Measurements from ENCODE around the gene ATP11C. TPM values are rescaled to one million over a fixed set of nuclear protein-coding genes. Genes with fewer than 3 reads are reported as not detected.
"Not testable (repeated sequence)": the region's sequence is repeated elsewhere in the genome, so short reads cannot be mapped to it uniquely, and the experiment has no call there.

ATP11C gene
- polyA plus RNA-seq (2013, experiment 1 of 2; ENCODE audit: insufficient read length): 35.7 TPM
- 43.9 TPM for polyA plus RNA-seq (2013, experiment 2 of 2; ENCODE audit: insufficient read length)

GRCh38 chrX:139932901-139933796 lies at the start of gene ATP11C:
TSS of gene ATP11C (minus strand) at chrX:139933053. CDS start at chrX:139932042, 1,011 bp downstream.
- peak; percentile 92 for DNase-seq

GRCh38 chrX:139974471-139974870 lies 41.6 kb upstream of the ATP11C start:
- DNase-seq: no peak

GRCh38 chrX:139972629-139973624 lies 40.1 kb upstream of the ATP11C start:
- DNase-seq: no peak

- no peak for DNase-seq
Measured at GRCh38 chrX:139972113-139972512, 39.3 kb upstream of the ATP11C start.

GRCh38 chrX:139971394-139971749 lies 38.5 kb upstream of the ATP11C start:
- no peak for DNase-seq

GRCh38 chrX:139969286-139969685 lies 36.4 kb upstream of the ATP11C start:
- DNase-seq: no peak

- DNase-seq: no peak
Measured at GRCh38 chrX:139967750-139968149, 34.9 kb upstream of the ATP11C start.

- no peak for DNase-seq
Measured at GRCh38 chrX:139967300-139967699, 34.4 kb upstream of the ATP11C start.

GRCh38 chrX:139966159-139966558 lies 33.3 kb upstream of the ATP11C start:
- DNase-seq: not testable (repeated sequence)

GRCh38 chrX:139965421-139965820 lies 32.6 kb upstream of the ATP11C start, which contains the start of gene CXorf66:
TSS of gene CXorf66 (minus strand) at chrX:139965521. CDS start at chrX:139965496, 25 bp downstream.
- DNase-seq: no peak

GRCh38 chrX:139961091-139961490 lies 28.2 kb upstream of the ATP11C start:
- DNase-seq: not testable (repeated sequence)

GRCh38 chrX:139949703-139950102 lies 16.9 kb upstream of the ATP11C start:
- DNase-seq: no peak

- no peak for DNase-seq
Measured at GRCh38 chrX:139945075-139945474, 12.2 kb upstream of the ATP11C start.

- no peak for DNase-seq
Measured at GRCh38 chrX:139936259-139936658, 3.4 kb upstream of the ATP11C start.

- DNase-seq: no peak
Measured at GRCh38 chrX:139933904-139934303, 1.1 kb upstream of the ATP11C start.

- peak; percentile 42 for DNase-seq
Measured at GRCh38 chrX:139932073-139932900, 566 bp downstream of the ATP11C start.

GRCh38 chrX:139931646-139932072 lies 1.2 kb downstream of the ATP11C start:
- no peak for DNase-seq

GRCh38 chrX:139930916-139931645 lies 1.8 kb downstream of the ATP11C start:
- no peak for DNase-seq

- DNase-seq: no peak
Measured at GRCh38 chrX:139930401-139930800, 2.5 kb downstream of the ATP11C start.

- no peak for DNase-seq
Measured at GRCh38 chrX:139929876-139930275, 3.0 kb downstream of the ATP11C start.

GRCh38 chrX:139924696-139925095 lies 8.2 kb downstream of the ATP11C start:
- no peak for DNase-seq

Data from fibroblast of skin of scalp (primary cell).